ENCODE measurements around the gene GIT1.

GRCh38 chr17:29612094-29612403 lies 22.6 kb upstream of the GIT1 start:
- no peak for TF ChIP-seq CTCF (IDR thresholded peaks at IDR 0.05; ENCODE audit: poor library complexity, severe bottlenecking)
- no peak for TF ChIP-seq POLR2AphosphoS5 (IDR thresholded peaks at IDR 0.05)

Data from neural cell (in vitro differentiated cells).